GM18508 (cell line): ENCODE results near the gene SDF4.

Source experiments
- ATAC-seq: cut with Tn5 transposase; IDR thresholded peaks from one replicate; pipeline ENCODE4 v1.9.1; 2021; ENCODE audit warnings: moderate number of reproducible peaks; ENCODE audit not compliant: insufficient read depth, unreplicated experiment

The SDF4 gene

DNA sequence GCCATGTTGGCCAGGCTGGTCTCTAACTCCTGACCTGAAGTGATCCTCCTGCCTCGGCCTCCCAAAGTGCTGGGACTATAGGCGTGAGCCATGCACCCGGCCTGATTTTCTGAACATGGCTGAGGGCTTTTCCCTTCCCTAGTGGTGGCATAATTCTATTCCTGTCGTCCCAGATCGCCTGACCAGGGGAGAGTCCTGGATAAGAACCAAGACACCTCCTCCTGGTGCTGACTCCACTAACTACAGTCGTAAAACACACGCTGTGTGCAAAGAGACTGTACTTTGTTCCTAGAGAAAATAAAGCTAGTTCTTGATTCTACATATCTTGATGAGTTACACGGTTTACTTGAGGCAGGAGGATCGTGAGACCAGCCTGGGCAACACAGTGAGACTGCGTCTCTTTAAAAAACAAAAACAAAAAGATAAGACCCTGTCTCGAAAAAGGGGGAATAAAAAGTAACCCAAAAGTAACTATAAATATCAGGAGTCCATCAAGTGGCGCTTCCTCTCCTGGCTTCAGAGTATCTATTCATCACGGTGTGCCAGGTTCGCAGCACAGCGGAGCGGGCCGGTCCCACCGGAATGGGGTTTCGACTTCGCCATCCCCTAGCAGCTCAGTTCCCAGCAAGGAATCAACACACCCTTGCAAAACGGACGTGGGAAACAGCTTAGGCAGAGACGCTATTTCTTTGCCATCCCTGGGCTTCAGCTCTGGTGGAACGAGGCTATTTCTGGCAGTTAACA, 973 bp downstream of the SDF4 start:
- no peak for ATAC-seq

GRCh38 chr1:1229770-1230169, 2.0 kb downstream of the SDF4 start:
- ATAC-seq: no peak

- ATAC-seq: no peak
Measured at GRCh38 chr1:1228596-1229321, 3.0 kb downstream of the SDF4 start.

- ATAC-seq: no peak
Measured at GRCh38 chr1:1228187-1228586, 3.6 kb downstream of the SDF4 start.

DNA sequence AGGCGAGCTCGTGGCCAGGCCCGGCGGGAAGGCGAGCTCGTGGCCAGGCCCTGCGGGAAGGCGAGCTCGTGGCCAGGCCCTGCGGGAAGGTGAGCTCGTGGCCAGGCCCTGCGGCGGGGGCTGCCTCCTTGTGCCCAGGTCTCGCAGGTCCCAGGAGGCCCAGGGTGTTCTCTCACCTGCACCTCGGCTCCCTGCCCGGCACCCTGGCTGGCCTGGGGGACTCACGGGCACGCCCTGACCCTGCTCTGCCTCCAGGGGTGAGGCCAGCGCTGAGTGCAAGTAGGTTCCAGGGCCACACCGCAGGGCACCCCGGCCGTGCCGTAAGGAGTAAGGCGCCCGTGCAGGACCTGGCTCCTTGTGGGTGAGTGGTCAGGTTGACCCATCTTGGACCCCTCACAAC, 4.4 kb downstream of the SDF4 start:
- no peak for ATAC-seq

GRCh38 chr1:1226566-1227362, 5.0 kb downstream of the SDF4 start:
- no peak for ATAC-seq

GRCh38 chr1:1225913-1226312, 5.9 kb downstream of the SDF4 start:
- no peak for ATAC-seq

DNA sequence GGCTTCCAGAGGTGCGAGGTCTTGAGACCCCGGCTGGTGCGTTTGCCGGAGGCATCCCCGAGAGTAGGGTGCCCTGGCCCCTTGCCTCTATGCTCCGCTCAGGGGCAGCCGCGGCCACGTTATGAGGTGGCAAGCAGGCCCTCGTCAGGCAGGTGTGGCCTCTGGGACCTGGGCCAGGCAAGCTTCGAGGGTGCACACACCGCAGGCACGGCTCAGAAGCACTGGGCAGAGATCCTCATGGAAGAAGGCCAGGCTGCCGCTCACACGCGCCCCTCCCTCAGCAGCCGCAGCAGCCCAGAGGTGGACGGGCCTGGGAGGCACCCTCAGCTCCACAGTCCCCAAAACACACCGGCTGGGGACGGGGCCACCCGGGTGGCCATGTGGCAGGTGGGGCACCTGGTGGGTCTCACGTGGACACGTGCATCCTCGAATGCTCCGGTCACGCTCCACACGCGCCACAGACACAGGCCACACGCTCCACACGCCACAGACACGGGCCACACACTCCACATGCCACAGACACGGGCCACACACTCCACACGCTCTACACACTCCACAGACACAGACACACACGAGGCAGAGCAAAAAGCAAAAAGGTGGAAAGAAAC, 6.5 kb downstream of the SDF4 start:
- no peak for ATAC-seq

DNA sequence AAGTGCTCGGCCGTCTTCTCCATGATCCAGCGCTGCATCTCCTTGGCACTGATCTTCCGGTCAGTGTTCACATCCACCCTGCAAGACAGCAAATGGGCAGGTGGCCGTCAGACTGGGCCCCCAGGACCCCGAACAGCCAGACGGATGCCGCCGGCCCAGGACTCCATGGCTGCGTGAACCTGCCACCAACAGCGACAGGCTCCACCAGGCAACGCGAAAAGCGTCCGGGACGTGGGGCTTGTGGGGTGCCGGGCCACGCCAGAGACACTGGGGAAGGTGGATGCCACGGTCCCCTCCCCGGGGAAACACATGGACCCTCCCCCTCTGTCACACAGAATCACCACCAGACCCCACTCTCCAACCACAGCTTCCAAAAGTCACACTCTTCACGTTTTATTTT, 7.9 kb downstream of the SDF4 start:
- ATAC-seq: no peak

DNA sequence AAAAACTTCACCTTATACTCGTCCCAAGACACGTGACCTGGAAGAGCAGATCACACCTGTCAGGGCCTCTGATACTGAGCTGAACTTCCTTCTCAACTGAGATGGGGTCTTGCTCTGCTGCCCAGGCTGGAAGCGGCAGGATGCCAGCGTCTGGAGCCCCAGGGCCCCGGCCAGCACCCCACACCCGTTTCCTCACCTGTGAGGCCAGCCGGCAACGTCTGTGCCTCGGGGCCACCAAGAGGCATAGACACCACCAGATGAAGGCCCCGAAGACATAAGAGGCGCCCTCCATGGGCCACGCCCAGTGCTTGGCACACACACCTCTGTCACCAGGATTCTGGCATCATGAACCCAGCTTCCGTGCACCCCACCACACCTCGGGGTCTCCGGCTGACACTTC, 8.5 kb downstream of the SDF4 start:
- no peak for ATAC-seq

DNA sequence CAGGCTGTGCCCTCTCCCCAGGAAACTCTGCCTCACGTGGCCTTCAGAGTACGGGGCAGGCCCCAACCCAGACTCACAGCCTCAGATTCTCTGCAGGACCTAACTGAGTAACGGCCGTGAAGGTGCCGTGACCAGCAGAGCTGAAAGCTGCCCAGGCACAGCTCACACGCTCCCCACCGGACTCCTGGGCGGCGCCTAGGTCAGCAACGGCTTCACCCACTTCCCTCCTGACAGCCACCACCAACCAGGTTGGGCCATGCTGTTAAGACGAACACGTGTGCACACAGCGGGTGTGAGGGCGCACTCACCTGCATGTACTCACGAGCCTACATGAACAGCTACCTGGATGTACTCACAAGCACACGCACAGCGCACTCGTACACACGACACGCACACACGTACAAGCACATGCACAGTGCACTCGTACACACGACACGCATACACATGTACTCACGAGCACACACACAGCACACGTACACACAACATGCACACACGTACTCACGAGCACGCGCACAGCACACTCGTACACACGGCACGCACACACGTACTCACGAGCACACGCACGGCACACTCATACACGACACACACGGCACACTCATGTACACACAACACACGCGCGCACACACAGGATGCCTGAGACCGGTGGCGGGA, 9.1 kb downstream of the SDF4 start:
- ATAC-seq: no peak

DNA sequence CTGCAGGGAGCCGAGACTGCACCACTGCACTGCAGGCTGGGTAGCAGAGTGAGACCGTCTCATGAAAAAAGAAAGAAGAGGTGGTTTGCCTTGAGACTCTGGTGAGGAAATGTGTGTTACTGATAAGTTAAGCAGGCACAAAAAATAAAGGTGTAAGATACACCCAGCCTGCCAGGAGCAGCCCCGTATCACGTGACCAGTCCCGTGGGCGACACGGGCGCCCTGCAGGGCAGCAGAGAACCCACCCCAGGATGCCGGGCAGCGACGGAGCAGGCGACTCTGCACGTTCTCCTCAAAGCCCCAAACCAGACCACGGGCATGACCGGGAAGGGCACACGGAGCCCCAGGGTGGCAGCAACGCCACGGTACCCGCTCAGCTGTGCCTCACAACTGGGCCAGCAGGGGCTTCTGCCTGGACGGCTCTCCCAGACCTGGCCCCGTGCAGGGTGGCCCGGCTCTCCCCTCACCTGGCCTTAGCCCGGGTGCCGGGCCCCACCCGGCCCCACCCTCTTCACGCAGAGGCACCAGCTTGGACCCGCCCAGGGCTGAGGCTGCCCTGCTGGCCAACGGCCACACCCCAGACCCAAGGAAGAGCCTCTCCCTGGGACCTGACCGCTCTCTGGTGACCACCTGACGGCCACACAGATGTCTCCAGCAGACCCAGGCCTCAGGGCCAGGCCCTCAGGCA, 9.8 kb downstream of the SDF4 start:
- no peak for ATAC-seq

DNA sequence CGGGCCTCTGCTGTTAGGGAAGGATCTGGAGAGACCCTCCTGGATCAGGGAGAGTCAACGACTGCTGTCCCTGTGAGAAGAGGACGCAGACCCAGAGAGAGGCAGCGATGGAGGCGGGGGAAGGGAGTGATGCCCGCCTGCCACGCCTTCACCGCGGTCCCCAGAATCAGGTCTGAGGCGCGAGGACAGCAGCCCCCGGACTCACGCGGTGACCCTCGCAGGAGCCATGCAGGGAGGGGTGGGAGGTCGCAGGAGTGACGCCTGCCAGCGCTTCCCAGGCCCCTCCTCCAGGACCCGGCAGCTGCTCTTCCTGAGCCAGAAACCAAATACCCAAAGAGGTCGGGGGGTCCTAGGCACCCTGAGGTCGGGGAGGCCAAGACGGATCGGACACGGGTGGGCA, 11.6 kb downstream of the SDF4 start:
- ATAC-seq: no peak

GRCh38 chr1:1219341-1219740, 12.5 kb downstream of the SDF4 start:
- no peak for ATAC-seq

- no peak for ATAC-seq
Measured at GRCh38 chr1:1218524-1219200, 13.1 kb downstream of the SDF4 start.

DNA sequence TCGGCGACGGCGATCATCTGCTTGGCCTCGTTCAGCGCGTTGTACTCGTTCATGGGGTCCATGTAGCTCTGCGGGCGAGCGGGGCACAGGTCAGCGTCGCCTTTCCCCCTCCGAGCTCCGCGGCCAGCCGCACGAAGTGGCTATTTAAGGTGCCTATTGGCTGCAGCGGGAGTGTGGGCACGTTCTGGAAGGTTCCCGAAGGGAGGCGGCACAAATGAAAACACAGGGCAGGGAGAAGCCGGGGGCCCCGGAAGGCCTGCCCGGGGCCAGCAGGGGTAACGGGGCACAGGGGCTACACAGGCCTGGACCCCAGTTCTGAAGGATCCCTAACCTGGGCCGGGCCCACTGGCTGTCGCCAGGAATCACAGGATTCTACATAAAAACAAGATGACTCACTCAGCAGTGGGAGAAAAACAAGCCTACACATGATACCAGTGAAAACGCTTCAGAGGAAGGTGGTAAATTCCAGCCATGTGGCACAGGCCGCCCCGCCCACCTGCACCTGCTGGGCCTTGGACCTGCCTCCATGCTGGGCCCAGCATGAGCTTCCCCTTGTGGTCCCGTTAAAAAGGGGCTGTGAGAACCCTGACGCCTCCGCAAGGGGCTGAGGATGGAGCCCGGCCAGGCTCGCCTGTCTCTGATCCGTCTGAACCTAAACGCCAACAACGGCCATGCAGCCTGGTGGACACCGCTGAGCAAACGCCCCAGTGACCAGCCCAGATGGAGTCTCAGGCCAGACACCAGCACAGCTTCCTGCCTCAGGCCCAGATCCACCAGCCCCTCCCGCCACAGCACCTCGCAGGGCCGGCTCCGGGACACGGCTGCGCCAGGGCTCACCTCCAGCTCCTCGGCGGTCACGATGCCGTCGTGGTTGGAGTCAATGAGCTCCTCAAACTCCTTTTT, 13.9 kb downstream of the SDF4 start:
- no peak for ATAC-seq

GRCh38 chr1:1216770-1217620, 14.8 kb downstream of the SDF4 start:
- no peak for ATAC-seq
